CD14-positive monocyte (primary cell): ENCODE data around the gene NTSR2. TPM values are rescaled to one million over a fixed set of nuclear protein-coding genes. Genes with fewer than 3 reads are reported as not detected.

Experiments used
- DNase-seq, 3 donors: peaks; one replicate each; pipeline ENCODE4 v3.0.0-alpha.2; 2011 to 2022
- H2AFZ ChIP-seq: 2 replicates; pipeline ENCODE4 v1.6.0; 2012; ENCODE audit warnings: mild to moderate bottlenecking, low read depth, low read length, inconsistent platforms; ENCODE audit not compliant: insufficient read depth, poor library complexity, severe bottlenecking
- H3K27ac ChIP-seq, 2 donors: 1 replicate in 1 of 2; 2 replicates in 1 of 2; pipeline ENCODE4 v1.5.1; 2012 to 2013; ENCODE audit warnings: low read length in 2 of 2, control low read depth in 1 of 2, inconsistent platforms in 1 of 2, low read depth in 1 of 2, mild to moderate bottlenecking in 1 of 2
- H3K27me3 ChIP-seq, 2 donors: one replicate each; pipeline versions ENCODE4 v1.6.0 to v1.6.1; 2011 to 2013; ENCODE audit warnings: low read length in 2 of 2; ENCODE audit not compliant: control insufficient read depth in 2 of 2, insufficient read depth in 2 of 2
- H3K36me3 ChIP-seq, 2 donors: replicated peaks in 1 of 2; 1 replicate in 1 of 2; 2 replicates in 1 of 2; pipeline versions ENCODE4 v1.5.1 to v1.6.1; 2012 to 2013; ENCODE audit warnings: low read length in 2 of 2, control low read depth in 1 of 2, inconsistent platforms in 1 of 2, mild to moderate bottlenecking in 1 of 2; ENCODE audit not compliant: insufficient read depth in 2 of 2, control insufficient read depth in 1 of 2
- H3K4me1 ChIP-seq, 2 donors: 1 replicate in 1 of 2; 2 replicates in 1 of 2; pipeline versions ENCODE4 v1.5.1 to v1.6.1; 2012 to 2013; ENCODE audit warnings: low read length in 2 of 2, control low read depth in 1 of 2, inconsistent platforms in 1 of 2, mild to moderate bottlenecking in 1 of 2, moderate library complexity in 1 of 2; ENCODE audit not compliant: insufficient read depth in 2 of 2, control insufficient read depth in 1 of 2
- H3K4me2 ChIP-seq: replicated peaks from 2 replicates; pipeline ENCODE3; 2012; ENCODE audit warnings: low read length, moderate library complexity, mild to moderate bottlenecking; ENCODE audit not compliant: poor library complexity, severe bottlenecking; ENCODE audit errors: extremely low read depth
- H3K4me3 ChIP-seq, 3 experiments: fragments of 200-600 bp in 1 of 3; sonication (generic) in 1 of 3; replicated peaks in 1 of 3; 1 replicate in 2 of 3; 2 replicates in 1 of 3; pipeline ENCODE4 v1.5.1; 2011 to 2013; ENCODE audit warnings: low read length in 3 of 3, mild to moderate bottlenecking in 3 of 3, control low read depth in 2 of 3, low read depth in 2 of 3, inconsistent platforms in 1 of 3, moderate library complexity in 1 of 3
- H3K79me2 ChIP-seq: 2 replicates; pipeline ENCODE4 v1.6.0; 2012; ENCODE audit warnings: mild to moderate bottlenecking, control low read depth, inconsistent platforms, low read length, moderate library complexity; ENCODE audit not compliant: insufficient read depth
- H3K9ac ChIP-seq: 2 replicates; pipeline ENCODE4 v1.6.0; 2017; ENCODE audit warnings: low read length, mild to moderate bottlenecking; ENCODE audit not compliant: insufficient read depth, poor library complexity, severe bottlenecking
- H3K9me3 ChIP-seq, 2 donors: replicated peaks in 1 of 2; 1 replicate in 1 of 2; 2 replicates in 1 of 2; pipeline versions ENCODE4 v1.5.1 to v1.6.1; 2012 to 2013; ENCODE audit warnings: low read length in 2 of 2, control low read depth in 1 of 2; ENCODE audit not compliant: control insufficient read depth in 1 of 2, insufficient read depth in 1 of 2
- H4K20me1 ChIP-seq: 2 replicates; pipeline ENCODE4 v1.6.0; 2012; ENCODE audit warnings: mild to moderate bottlenecking, low read length, control low read depth, moderate library complexity; ENCODE audit not compliant: insufficient read depth
- H3K27ac Mint-ChIP-seq, 7 donors: one replicate each; pipeline ENCODE4 v1.8.0; 2020; ENCODE audit warnings: mild to moderate bottlenecking in 7 of 7, mixed read lengths in 7 of 7, moderate library complexity in 6 of 7, inconsistent platforms in 2 of 7
- H3K27me3 Mint-ChIP-seq, 3 donors: one replicate each; pipeline ENCODE4 v1.8.0; 2021 to 2022; ENCODE audit warnings: low read depth in 3 of 3, mild to moderate bottlenecking in 3 of 3, mixed read lengths in 3 of 3, moderate library complexity in 3 of 3, inconsistent platforms in 1 of 3
- H3K36me3 Mint-ChIP-seq, 2 donors: one replicate each; pipeline ENCODE4 v1.8.0; 2020; ENCODE audit warnings: mixed read lengths in 2 of 2, inconsistent platforms in 1 of 2, mild to moderate bottlenecking in 1 of 2
- H3K4me1 Mint-ChIP-seq: one replicate; pipeline ENCODE4 v1.8.0; 2020; ENCODE audit warnings: mild to moderate bottlenecking, mixed read lengths
- H3K4me3 Mint-ChIP-seq, 2 donors: one replicate each; pipeline ENCODE4 v1.8.0; 2020; ENCODE audit warnings: mild to moderate bottlenecking in 2 of 2, mixed read lengths in 2 of 2, moderate library complexity in 1 of 2
- H3K9me3 Mint-ChIP-seq, 7 donors: one replicate each; pipeline ENCODE4 v1.8.0; 2020 to 2022; ENCODE audit warnings: mixed read lengths in 7 of 7, mild to moderate bottlenecking in 6 of 7, moderate library complexity in 6 of 7, inconsistent platforms in 2 of 7
- WGBS: methylation state at CpG from one replicate; pipeline ENCODE4 v1.1.5; 2013; ENCODE audit warnings: missing lambda C conversion rate; ENCODE audit not compliant: insufficient coverage; 5-methylcytosine and 5-hydroxymethylcytosine counted together
- intact Hi-C, 2 donors: fragments of 100-400 bp; cut with micrococcal nuclease; formaldehyde crosslinking; loops; one replicate each; pipeline versions ENCODE4 v1.15.0 to v1.15.1; 2023
- polyA plus RNA-seq, 3 donors: library from polyadenylated mRNA; depleted of rRNA in 1 of 3; unstranded in 2 of 3; stranded (reverse) in 1 of 3; fragments of 300-500 nt in 2 of 3; fragments of >200 nt in 1 of 3; fragmentation: Illumina TruSeq in 2 of 3; gene quantifications; 1 replicate in 2 of 3; 2 replicates in 1 of 3; pipeline ENCODE4 v1.2.3, GENCODE V29; 2012 to 2021
- TF ChIP-seq, protein P1 (sequence below): fragments of 200-600 bp; IDR thresholded peaks from one replicate; pipeline ENCODE4 v1.8.0; 2022; ENCODE audit warnings: antibody characterized with exemption, mild to moderate bottlenecking

The NTSR2 gene
- polyA plus RNA-seq, 3 donors = not detected

DNA sequence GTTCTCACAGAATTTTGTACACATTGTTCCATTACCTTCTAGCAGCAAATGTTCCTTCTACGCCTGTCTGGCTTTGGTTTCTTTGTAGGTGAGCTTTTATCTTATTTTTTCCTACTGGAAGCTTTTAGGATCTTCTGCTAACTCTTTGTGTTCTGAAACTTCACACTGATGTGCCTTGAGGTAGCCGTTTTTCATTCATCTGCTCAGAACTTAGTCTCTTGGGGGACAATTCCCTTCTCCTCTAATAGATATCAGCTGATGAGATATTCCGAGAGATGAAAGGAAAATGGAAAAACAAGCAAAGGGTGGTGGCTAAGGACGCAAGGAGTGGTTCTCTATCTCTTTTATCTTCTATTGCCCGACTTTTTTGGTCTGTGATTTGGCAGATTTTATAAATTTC is 48.6 kb upstream of the NTSR2 start:
- H3K4me3 Mint-ChIP-seq = no peak overlapping the region
- no CpG with 5 or more reads among the region's 5 CpGs for WGBS
- Histone ChIP-seq H3K9ac (no peak overlapping the region), H4K20me1 (no peaks in the 10 kb centered on the region), H3K27ac (no peak overlapping the region), H3K79me2 (no peaks in the 10 kb centered on the region), H2AFZ (no peak overlapping the region), H3K9me3 (no peaks in the 10 kb centered on the region), H3K4me3 (no peak overlapping the region), H3K4me2 (no peak overlapping the region), H3K36me3 (no peaks in the 10 kb centered on the region), H3K4me1 (peaks cover 9 to 14% of the 10 kb centered on the region in 2 donors), H3K27me3 (no peaks in the 10 kb centered on the region)
- intact Hi-C loops = no loop called here
- peaks cover 22% of the 10 kb centered on the region for H3K4me1 Mint-ChIP-seq
- TF ChIP-seq, protein P1, sequence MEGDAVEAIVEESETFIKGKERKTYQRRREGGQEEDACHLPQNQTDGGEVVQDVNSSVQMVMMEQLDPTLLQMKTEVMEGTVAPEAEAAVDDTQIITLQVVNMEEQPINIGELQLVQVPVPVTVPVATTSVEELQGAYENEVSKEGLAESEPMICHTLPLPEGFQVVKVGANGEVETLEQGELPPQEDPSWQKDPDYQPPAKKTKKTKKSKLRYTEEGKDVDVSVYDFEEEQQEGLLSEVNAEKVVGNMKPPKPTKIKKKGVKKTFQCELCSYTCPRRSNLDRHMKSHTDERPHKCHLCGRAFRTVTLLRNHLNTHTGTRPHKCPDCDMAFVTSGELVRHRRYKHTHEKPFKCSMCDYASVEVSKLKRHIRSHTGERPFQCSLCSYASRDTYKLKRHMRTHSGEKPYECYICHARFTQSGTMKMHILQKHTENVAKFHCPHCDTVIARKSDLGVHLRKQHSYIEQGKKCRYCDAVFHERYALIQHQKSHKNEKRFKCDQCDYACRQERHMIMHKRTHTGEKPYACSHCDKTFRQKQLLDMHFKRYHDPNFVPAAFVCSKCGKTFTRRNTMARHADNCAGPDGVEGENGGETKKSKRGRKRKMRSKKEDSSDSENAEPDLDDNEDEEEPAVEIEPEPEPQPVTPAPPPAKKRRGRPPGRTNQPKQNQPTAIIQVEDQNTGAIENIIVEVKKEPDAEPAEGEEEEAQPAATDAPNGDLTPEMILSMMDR = no peak
- DNase-seq = no peak
- peaks cover 4 to 7% (median 4%) of the 10 kb centered on the region in 3 donors for H3K27me3 Mint-ChIP-seq
- no peaks in the 10 kb centered on the region for H3K36me3 Mint-ChIP-seq
- H3K27ac Mint-ChIP-seq = no peak overlapping the region
- no peaks in the 10 kb centered on the region for H3K9me3 Mint-ChIP-seq

DNA sequence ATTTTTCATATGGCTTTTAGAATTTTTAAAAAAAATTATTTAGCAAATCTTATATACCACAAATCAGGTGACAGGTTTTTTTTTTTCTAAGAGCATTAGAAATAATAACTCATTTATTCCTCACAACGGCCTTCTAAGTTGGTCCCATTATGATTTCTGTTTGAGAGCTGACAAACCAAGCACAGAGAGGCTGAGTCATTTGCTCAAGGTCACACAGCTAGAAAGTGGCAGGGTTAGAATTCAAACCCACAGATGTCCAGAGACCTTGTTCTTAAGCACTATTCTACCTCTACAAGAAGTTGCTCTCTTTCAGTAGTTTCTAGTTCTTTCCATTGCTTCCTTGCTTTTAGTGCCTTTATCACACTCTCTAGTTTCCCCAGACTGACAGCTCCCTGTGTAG is 47.6 kb upstream of the NTSR2 start:
- H3K9me3 Mint-ChIP-seq = no peaks in the 10 kb centered on the region
- no peak for DNase-seq
- peaks cover 4 to 7% (median 4%) of the 10 kb centered on the region in 3 donors for H3K27me3 Mint-ChIP-seq
- 83% methylated on average over 1 of the region's 1 CpG for WGBS
- Histone ChIP-seq H3K27ac (no peak overlapping the region), H3K36me3 (no peaks in the 10 kb centered on the region), H3K27me3 (no peaks in the 10 kb centered on the region), H4K20me1 (no peaks in the 10 kb centered on the region), H3K9ac (no peak overlapping the region), H3K4me2 (no peak overlapping the region), H2AFZ (no peak overlapping the region), H3K4me3 (no peak overlapping the region), H3K4me1 (peaks cover 11 to 14% of the 10 kb centered on the region in 2 donors), H3K9me3 (no peaks in the 10 kb centered on the region), H3K79me2 (no peaks in the 10 kb centered on the region)
- H3K4me3 Mint-ChIP-seq = no peak overlapping the region
- intact Hi-C loops = no loop called here
- no peak overlapping the region for H3K27ac Mint-ChIP-seq
- H3K36me3 Mint-ChIP-seq = no peaks in the 10 kb centered on the region
- peaks cover 22% of the 10 kb centered on the region for H3K4me1 Mint-ChIP-seq
- TF ChIP-seq, protein P1 = no peak
